Cardiac muscle cell (in vitro differentiated cells and primary cell): ENCODE results near the gene FTO. TPM values are rescaled to one million over a fixed set of nuclear protein-coding genes. Genes with fewer than 3 reads are reported as not detected.

Source experiments
- DNase-seq, 2 donors: peaks; one replicate each; pipeline versions ENCODE4 v3.0.0 to v3.0.0-alpha.2; 2010 to 2017; ENCODE audit warnings: low read depth in 1 of 2, low spot score in 1 of 2
- H3K27ac ChIP-seq: fragments of 200-600 bp; sonication (generic); 2 replicates; pipeline ENCODE4 v1.5.1; 2016
- H3K27me3 ChIP-seq: fragments of 200-600 bp; sonication (generic); 2 replicates; pipeline ENCODE4 v1.6.0; 2016; ENCODE audit warnings: control low read depth
- H3K36me3 ChIP-seq: fragments of 200-600 bp; sonication (generic); 2 replicates; pipeline ENCODE4 v1.5.1; 2016; ENCODE audit warnings: control low read depth
- H3K4me1 ChIP-seq: fragments of 200-600 bp; sonication (generic); 2 replicates; pipeline ENCODE4 v1.8.1; 2017; ENCODE audit warnings: low read depth, mild to moderate bottlenecking, mixed run types
- H3K4me3 ChIP-seq: fragments of 200-600 bp; sonication (generic); 2 replicates; pipeline ENCODE4 v1.5.1; 2016; ENCODE audit warnings: mild to moderate bottlenecking
- H3K9me3 ChIP-seq: fragments of 200-600 bp; sonication (generic); 2 replicates; pipeline ENCODE4 v1.5.1; 2017; ENCODE audit warnings: low read depth, mild to moderate bottlenecking, control low read depth
- CTCF ChIP-seq: IDR thresholded peaks from 2 replicates; pipeline ENCODE4 v1.5.1; 2012; ENCODE audit warnings: low read depth, mild to moderate bottlenecking, low read length
- polyA plus RNA-seq: library from polyadenylated mRNA; unstranded; fragments of >200 nt; fragmentation: Nextera tagmentation; extraction: Ambion mirVana; gene quantifications from 2 replicates; pipeline ENCODE4 v1.2.1, GENCODE V29; 2016
- total RNA-seq: library from RNA; depleted of rRNA; stranded (reverse); fragments of >200 nt; gene quantifications from 2 replicates; pipeline ENCODE4 v1.2.3, GENCODE V29; 2016

The FTO gene
- total and polyA plus RNA-seq, 2 experiments from 2014 or later: 77.7 to 93.8 TPM

GRCh38 chr16:53773881-53774280 lies 69.9 kb downstream of the FTO start:
- Histone ChIP-seq H3K27me3 (no peaks in the 10 kb centered on the region), H3K27ac (peak overlapping the region; percentile 48), H3K9me3 (no peaks in the 10 kb centered on the region), H3K36me3 (no peaks in the 10 kb centered on the region), H3K4me3 (no peak overlapping the region), H3K4me1 (peaks cover 63% of the 10 kb centered on the region)
- no peak for TF ChIP-seq CTCF
- DNase-seq: no peak

- H3K4me3 ChIP-seq: no peak overlapping the region
- TF ChIP-seq CTCF: no peak
- no peaks in the 10 kb centered on the region for H3K9me3 ChIP-seq
- no peaks in the 10 kb centered on the region for H3K36me3 ChIP-seq
- no peak overlapping the region for H3K27ac ChIP-seq
- H3K27me3 ChIP-seq: no peaks in the 10 kb centered on the region
- H3K4me1 ChIP-seq: peaks cover 50% of the 10 kb centered on the region
- no peak for DNase-seq
Measured at GRCh38 chr16:53775106-53775820, 71.3 kb downstream of the FTO start.

GRCh38 chr16:53775821-53776431 lies 72.0 kb downstream of the FTO start:
- peak in 1 of 2 donors; percentile 97 for DNase-seq
- TF ChIP-seq CTCF: no peak
- H3K9me3 ChIP-seq: no peaks in the 10 kb centered on the region
- H3K4me1 ChIP-seq: peaks cover 44% of the 10 kb centered on the region
- no peak overlapping the region for H3K4me3 ChIP-seq
- H3K36me3 ChIP-seq: no peaks in the 10 kb centered on the region
- H3K27me3 ChIP-seq: no peaks in the 10 kb centered on the region
- H3K27ac ChIP-seq: peak overlapping the region; percentile 33

- Histone ChIP-seq H3K9me3 (no peaks in the 10 kb centered on the region), H3K36me3 (no peaks in the 10 kb centered on the region), H3K4me1 (peaks cover 19% of the 10 kb centered on the region), H3K4me3 (no peak overlapping the region), H3K27me3 (no peaks in the 10 kb centered on the region), H3K27ac (no peak overlapping the region)
- DNase-seq: peak in 1 of 2 donors; percentile 46
- no peak for TF ChIP-seq CTCF
Measured at GRCh38 chr16:53779186-53779585, 75.2 kb downstream of the FTO start.

GRCh38 chr16:53780051-53780450 lies 76.1 kb downstream of the FTO start:
- Histone ChIP-seq H3K36me3 (no peaks in the 10 kb centered on the region), H3K4me1 (peaks cover 15% of the 10 kb centered on the region), H3K4me3 (no peak overlapping the region), H3K9me3 (no peaks in the 10 kb centered on the region), H3K27ac (no peak overlapping the region), H3K27me3 (no peaks in the 10 kb centered on the region)
- DNase-seq: no peak
- no peak for TF ChIP-seq CTCF
